OCI-LY1 (cell line): ENCODE results near the gene MAN1C1.

ENCODE experiments used
- H2AFZ ChIP-seq: fragments of 200-600 bp; sonication (generic), shearing (Covaris generic); 2 replicates; pipeline ENCODE4 v1.6.0; 2014; ENCODE audit warnings: antibody characterized with exemption, mild to moderate bottlenecking, low read length
- H3F3A ChIP-seq: fragments of 200-600 bp; sonication (generic), shearing (Covaris generic); 2 replicates; pipeline ENCODE4 v1.6.0; 2014; ENCODE audit warnings: mild to moderate bottlenecking, antibody characterized with exemption, low read length, moderate library complexity; ENCODE audit not compliant: insufficient read depth
- H3K27ac ChIP-seq: fragments of 200-600 bp; sonication (generic); 2 replicates; pipeline ENCODE4 v1.5.1; 2014; ENCODE audit warnings: low read length, mixed run types, mild to moderate bottlenecking, low read depth; ENCODE audit not compliant: poor library complexity, severe bottlenecking
- H3K27me3 ChIP-seq: fragments of 200-600 bp; sonication (generic); 2 replicates; pipeline ENCODE4 v1.6.0; 2014; ENCODE audit warnings: antibody characterized with exemption, mild to moderate bottlenecking, low read length, moderate library complexity; ENCODE audit not compliant: insufficient read depth
- H3K36me3 ChIP-seq: fragments of 200-600 bp; sonication (generic); 2 replicates; pipeline ENCODE4 v1.6.1; 2014; ENCODE audit warnings: mild to moderate bottlenecking, antibody characterized with exemption, low read length, moderate library complexity, mixed read lengths; ENCODE audit not compliant: insufficient read depth
- H3K4me1 ChIP-seq: fragments of 200-600 bp; sonication (generic); 2 replicates; pipeline ENCODE4 v1.5.1; 2014; ENCODE audit warnings: mild to moderate bottlenecking, low read length, moderate library complexity; ENCODE audit not compliant: insufficient read depth, severe bottlenecking
- H3K4me2 ChIP-seq: fragments of 200-600 bp; sonication (generic), shearing (Covaris generic); 2 replicates; pipeline ENCODE4 v1.6.1; 2014; ENCODE audit warnings: low read length
- H3K4me3 ChIP-seq: fragments of 200-600 bp; sonication (generic); 2 replicates; pipeline ENCODE4 v1.5.1; 2014; ENCODE audit warnings: low read length, low read depth, mild to moderate bottlenecking, mixed read lengths; ENCODE audit not compliant: poor library complexity, severe bottlenecking
- H3K79me2 ChIP-seq: fragments of 200-600 bp; shearing (Covaris generic); 2 replicates; pipeline ENCODE4 v1.6.1; 2016; ENCODE audit warnings: mixed run types, low read length, mixed read lengths; ENCODE audit not compliant: insufficient read depth
- H3K9ac ChIP-seq: fragments of 200-600 bp; sonication (generic), shearing (Covaris generic); 2 replicates; pipeline ENCODE4 v1.6.1; 2014; ENCODE audit warnings: mild to moderate bottlenecking, low read length, mixed read lengths
- H3K9me2 ChIP-seq: fragments of 200-600 bp; sonication (generic), shearing (Covaris generic); 2 replicates; pipeline ENCODE4 v1.6.1; 2014; ENCODE audit warnings: low read depth, mild to moderate bottlenecking, low read length, mixed read lengths
- H3K9me3 ChIP-seq: fragments of 200-600 bp; shearing (Covaris generic); 2 replicates; pipeline ENCODE4 v1.6.1; 2014; ENCODE audit warnings: low read length, mixed read lengths
- H4K20me1 ChIP-seq: fragments of 200-600 bp; sonication (generic), shearing (Covaris generic); 2 replicates; pipeline ENCODE4 v1.6.0; 2016; ENCODE audit warnings: mild to moderate bottlenecking, low read length; ENCODE audit not compliant: insufficient read depth
- CTCF ChIP-seq: fragments of 200-600 bp; sonication (generic), shearing (Covaris generic); IDR thresholded peaks from 2 replicates; pipeline ENCODE4 v1.5.1; 2017; ENCODE audit warnings: mild to moderate bottlenecking, antibody characterized with exemption, low read length, moderate library complexity, mixed read lengths
- EZH2 ChIP-seq: fragments of 200-600 bp; sonication (generic), shearing (Covaris generic); IDR thresholded peaks from 2 replicates; pipeline ENCODE4 v1.8.0; 2017; ENCODE audit warnings: borderline replicate concordance, mixed run types, mild to moderate bottlenecking, antibody characterized with exemption, low read length, moderate library complexity, mixed read lengths

MAN1C1 gene

GRCh38 chr1:25756215-25756614 lies 139.6 kb downstream of the MAN1C1 start:
- Histone ChIP-seq H3K9me2 (no peaks in the 10 kb centered on the region), H3K4me1 (no peaks in the 10 kb centered on the region), H3K4me2 (no peak overlapping the region), H3K9me3 (no peaks in the 10 kb centered on the region), H3K36me3 (no peaks in the 10 kb centered on the region), H3K79me2 (no peaks in the 10 kb centered on the region), H3K27me3 (no peaks in the 10 kb centered on the region; the same call in 1 of the 2 replicates), H3K4me3 (no peak overlapping the region), H3F3A (no peaks in the 10 kb centered on the region), H4K20me1 (no peaks in the 10 kb centered on the region), H3K27ac (no peak overlapping the region), H3K9ac (no peak overlapping the region), H2AFZ (no peak overlapping the region)
- TF ChIP-seq CTCF (no peak), EZH2 (no peak)

GRCh38 chr1:25757151-25757845 lies 140.7 kb downstream of the MAN1C1 start:
- Histone ChIP-seq H3K4me2 (no peak overlapping the region), H3K9me2 (no peaks in the 10 kb centered on the region), H3K79me2 (no peaks in the 10 kb centered on the region), H3K4me1 (no peaks in the 10 kb centered on the region), H2AFZ (no peak overlapping the region), H3F3A (no peaks in the 10 kb centered on the region), H4K20me1 (no peaks in the 10 kb centered on the region), H3K36me3 (no peaks in the 10 kb centered on the region), H3K9ac (no peak overlapping the region), H3K27ac (no peak overlapping the region), H3K27me3 (no peaks in the 10 kb centered on the region; the same call in 1 of the 2 replicates), H3K9me3 (no peaks in the 10 kb centered on the region), H3K4me3 (no peak overlapping the region)
- no peak for TF ChIP-seq EZH2
- no peak for TF ChIP-seq CTCF

- no peaks in the 10 kb centered on the region for H3K4me1 ChIP-seq
- no peaks in the 10 kb centered on the region for H3K36me3 ChIP-seq
- no peaks in the 10 kb centered on the region for H3K79me2 ChIP-seq
- H3K4me2 ChIP-seq: no peak overlapping the region
- no peaks in the 10 kb centered on the region for H4K20me1 ChIP-seq
- H3K9me2 ChIP-seq: no peaks in the 10 kb centered on the region
- no peak overlapping the region for H3K4me3 ChIP-seq
- no peaks in the 10 kb centered on the region; the same call in 1 of the 2 replicates for H3K27me3 ChIP-seq
- no peak for TF ChIP-seq CTCF
- TF ChIP-seq EZH2: no peak
- no peak overlapping the region for H3K9ac ChIP-seq
- H3K9me3 ChIP-seq: no peaks in the 10 kb centered on the region
- H3F3A ChIP-seq: no peaks in the 10 kb centered on the region
- H3K27ac ChIP-seq: no peak overlapping the region
- no peak overlapping the region for H2AFZ ChIP-seq
These were observed 141.2 kb downstream of the MAN1C1 start for GRCh38 chr1:25757846-25758185.
